GM18502 (cell line): ENCODE data around the gene CLEC4F.
A peak's percentile ranks its signal among the peaks of the same experiment; 100 is the strongest.

Experiments
- ATAC-seq: cut with Tn5 transposase; IDR thresholded peaks from one replicate; pipeline ENCODE4 v1.9.1; 2021; ENCODE audit warnings: mild to moderate bottlenecking; ENCODE audit not compliant: unreplicated experiment, poor library complexity

The CLEC4F gene

GRCh38 chr2:70789304-70790135 is 30.9 kb downstream of the CLEC4F start:
- no peak for ATAC-seq

DNA sequence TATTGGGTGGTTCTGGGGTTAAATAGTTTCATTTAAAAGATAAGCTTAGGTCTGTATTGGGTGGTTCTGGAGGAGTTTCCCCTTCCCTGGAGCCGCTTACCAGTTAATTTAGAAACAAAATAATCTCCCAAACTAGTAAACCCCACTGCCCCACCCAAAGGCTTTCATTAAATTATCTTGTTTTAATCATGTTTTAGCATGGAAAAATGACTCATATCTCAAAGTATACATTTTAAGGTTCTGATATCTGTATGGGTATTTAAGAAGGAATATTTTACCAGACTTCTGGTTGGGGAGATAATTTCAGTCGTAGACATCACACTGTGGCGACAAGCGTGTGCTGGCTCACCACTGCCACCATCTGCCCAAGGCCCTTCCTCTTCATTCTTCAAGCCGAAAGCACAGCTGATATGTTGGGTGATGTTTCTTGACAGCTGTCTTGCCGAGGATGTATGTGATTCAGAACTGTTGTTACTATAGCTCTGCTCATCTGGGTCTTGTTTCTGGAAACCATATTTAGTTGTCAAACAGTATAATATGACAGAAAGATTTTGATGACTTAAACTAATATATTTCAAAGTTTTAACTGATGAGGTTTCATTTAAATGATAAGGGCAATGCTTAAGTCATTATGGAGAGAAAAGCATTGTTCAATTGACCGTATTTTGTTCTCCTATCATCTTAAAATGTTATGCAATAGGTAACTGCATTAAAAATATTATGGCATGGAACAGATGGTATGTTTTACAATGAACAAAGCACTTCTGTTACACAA is 35.1 kb downstream of the CLEC4F start:
- ATAC-seq = no peak

DNA sequence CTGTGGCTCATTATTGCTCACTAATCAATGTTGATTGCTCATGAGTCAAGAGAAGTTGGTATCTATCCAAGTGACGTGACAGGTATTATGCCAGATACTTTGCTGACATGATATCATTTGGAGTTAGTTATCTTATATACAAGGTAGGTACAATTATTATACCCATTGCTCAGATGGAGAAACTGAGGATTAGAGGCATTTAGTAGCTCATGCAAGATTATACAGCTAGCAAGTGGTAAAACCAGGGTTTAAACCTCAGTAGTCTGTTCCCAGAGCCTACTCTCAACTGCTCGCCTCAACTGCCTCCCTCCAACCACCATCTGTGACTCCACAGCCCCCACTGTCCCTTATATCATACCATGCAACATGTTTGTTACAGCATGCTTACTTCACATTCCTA is 36.1 kb downstream of the CLEC4F start:
- no peak for ATAC-seq

DNA sequence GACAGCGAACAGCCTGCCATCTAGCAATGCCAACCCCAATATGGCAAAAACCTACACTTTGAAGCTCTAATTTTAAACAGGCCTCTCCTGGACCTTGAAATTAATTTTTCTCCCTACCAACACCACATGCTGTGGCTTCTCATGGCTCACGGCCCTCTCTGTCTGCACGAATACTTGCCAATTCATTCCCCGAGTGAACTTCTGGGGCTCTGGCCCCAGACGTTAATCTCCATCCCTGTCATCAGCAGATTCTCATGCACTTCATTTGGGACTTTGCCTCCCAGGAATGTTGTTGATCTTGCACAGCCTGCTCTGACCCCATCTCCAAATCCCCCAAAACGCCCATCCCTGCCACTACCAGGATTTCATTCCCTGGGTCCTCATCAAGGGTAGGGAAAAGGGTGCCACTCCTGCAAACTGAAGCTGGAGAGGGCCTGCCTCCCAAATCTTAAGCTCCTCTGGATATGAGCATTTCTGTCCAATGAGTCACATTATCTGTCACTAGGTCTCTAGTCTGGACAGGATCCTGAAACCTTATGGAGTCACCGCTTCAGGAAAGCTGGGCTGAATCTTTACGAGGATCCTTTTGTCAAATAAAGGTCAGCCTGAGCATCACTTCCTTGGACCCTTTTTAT is 40.4 kb downstream of the CLEC4F start:
- no peak for ATAC-seq

DNA sequence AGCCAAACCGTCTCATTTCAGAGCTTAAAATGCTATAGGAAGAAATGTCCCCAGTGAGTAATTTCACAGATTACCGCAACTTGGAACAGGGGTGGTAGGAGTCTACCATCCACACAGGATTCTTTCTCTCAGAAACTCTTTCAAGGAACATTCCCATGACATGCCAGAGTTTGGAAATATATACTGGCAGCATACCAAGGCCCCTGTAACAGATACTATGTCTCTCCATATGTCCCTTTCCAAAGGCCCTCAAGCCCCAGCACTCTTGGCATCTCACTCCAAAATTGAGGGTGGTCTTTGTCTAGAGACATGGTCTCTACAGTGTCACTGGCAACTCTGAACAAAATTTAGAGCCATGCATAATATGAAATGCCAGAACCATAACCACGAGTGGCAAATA is 40.9 kb downstream of the CLEC4F start:
- no peak for ATAC-seq

DNA sequence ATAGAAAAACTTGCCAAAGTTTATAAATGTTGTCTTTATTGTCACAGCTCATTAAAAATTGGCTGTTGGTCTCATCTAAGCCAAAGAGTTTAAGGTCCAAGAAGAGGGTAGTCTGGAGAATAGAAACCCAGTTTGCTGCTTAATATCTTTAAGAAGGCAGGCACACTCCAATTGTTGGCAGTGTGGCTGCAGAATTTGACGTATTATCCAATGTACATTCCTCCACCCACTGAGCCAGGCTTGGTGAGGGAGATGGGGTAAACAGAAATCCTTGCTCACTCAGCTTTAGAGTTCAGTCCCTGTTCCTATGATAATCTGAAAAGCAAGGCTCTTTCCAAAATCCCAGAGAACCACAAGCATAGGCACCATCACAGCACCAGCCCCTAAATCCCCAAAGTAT is 41.7 kb downstream of the CLEC4F start:
- no peak for ATAC-seq

- ATAC-seq = no peak
Measured at GRCh38 chr2:70777450-70777849, 42.9 kb downstream of the CLEC4F start.

GRCh38 chr2:70776266-70776665 is 44.1 kb downstream of the CLEC4F start:
- no peak for ATAC-seq

DNA sequence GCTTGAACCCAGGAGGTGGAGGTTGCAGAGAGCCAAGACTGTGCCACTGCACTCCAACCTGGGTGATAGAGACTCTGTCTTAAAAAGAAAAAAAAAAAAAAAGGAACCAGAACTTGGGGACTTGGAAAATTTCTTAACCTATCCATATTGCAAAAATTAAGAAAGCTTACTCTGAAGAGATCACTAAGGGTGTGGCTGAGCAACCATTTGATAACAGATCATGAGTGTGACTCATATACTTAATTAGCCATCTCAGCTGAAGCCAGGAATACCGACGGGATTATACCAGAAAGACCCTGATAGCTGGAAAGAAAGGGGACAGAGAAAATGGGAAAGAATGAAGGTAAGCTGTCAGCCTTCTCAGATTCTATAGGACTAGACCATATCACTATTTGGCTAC is 45.3 kb downstream of the CLEC4F start:
- ATAC-seq = no peak

GRCh38 chr2:70772486-70773155 is 47.8 kb downstream of the CLEC4F start:
- no peak for ATAC-seq

- ATAC-seq = peak; percentile 71
Measured at GRCh38 chr2:70771446-70771845, 49.0 kb downstream of the CLEC4F start.

DNA sequence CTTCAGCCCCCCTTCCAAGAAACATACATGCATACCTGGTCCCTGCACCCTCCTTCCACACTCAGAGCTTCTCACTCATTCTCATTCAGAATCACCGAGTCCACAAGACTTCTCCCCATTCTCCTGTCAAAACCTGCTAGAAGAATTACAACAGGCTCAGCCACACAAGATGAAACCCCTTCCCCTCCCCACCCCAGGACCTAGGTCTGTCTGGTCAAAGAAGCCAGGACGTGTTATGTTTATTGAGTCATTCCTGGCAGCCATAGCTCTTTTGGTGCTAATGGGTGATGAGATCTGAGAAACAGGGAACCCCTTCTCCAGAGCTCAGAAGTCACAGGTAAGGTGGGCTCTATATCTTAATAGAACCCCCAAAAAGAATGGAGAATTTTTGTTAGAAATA is 50.9 kb downstream of the CLEC4F start:
- ATAC-seq = no peak

DNA sequence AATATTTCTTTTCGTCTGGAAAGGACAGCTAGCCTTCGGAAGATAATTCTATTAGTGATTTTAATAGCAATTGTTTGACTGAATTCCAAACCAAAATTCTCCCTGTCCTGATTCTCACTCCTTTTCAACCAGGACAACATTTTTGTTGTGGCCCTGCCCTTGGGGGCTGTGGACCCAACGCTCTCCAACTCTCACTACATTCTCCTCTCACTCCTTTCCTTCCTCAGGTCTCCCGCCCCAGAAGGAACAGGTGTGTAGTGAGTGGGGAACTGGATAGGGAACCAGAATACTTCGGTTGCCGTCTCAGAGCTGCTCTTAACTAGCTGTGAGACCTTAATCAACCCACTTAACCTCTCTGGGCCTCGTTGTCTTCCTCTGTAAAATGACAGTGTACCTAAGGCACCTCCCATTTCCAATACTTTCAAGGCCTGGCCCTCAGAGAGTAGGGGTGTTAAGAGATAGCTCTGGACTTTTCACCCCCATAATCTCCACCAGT is 51.8 kb downstream of the CLEC4F start:
- no peak for ATAC-seq

- ATAC-seq = no peak
Measured at GRCh38 chr2:70767699-70768589, 52.5 kb downstream of the CLEC4F start, which contains the start of gene ADD2. TSS of gene ADD2 (minus strand) at chr2:70768200. CDS start at chr2:70706408, 61,792 bp downstream.

- ATAC-seq = no peak
Measured at GRCh38 chr2:70767079-70767698, 53.2 kb downstream of the CLEC4F start.

DNA sequence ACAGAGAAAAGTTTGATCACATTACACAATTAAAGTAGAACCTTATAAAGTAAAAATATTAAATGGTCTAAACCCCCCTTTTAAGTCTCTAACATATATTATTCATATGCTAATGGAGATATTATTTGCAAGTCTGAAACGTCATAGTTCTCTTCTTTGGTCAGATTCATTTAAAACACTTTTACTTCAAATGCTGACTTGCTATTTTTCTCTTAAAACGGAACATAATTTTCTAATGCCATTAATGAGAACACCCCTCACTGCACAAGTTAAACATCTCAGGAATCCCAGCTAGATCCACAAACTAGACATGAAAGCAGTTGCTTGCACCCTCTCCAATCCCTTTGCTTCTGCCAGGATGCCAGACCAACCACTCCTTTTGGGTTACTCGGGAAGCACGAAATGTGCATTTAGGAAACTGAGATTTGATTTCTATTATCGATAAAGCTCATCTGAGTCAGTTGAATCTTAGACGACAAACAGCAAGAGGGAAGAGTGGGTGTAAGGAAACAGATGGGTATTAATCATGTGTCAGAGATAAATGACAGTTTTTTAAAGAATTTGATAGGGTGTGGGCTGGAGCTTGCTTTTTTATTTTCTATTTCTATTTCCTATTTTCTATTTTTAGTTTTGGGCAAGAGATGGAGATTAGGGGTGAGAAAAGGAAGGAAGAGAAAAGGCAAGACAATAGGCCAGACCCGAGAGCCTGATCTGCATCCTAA is 53.9 kb downstream of the CLEC4F start:
- no peak for ATAC-seq

GRCh38 chr2:70765507-70765906 is 54.9 kb downstream of the CLEC4F start:
- no peak for ATAC-seq

DNA sequence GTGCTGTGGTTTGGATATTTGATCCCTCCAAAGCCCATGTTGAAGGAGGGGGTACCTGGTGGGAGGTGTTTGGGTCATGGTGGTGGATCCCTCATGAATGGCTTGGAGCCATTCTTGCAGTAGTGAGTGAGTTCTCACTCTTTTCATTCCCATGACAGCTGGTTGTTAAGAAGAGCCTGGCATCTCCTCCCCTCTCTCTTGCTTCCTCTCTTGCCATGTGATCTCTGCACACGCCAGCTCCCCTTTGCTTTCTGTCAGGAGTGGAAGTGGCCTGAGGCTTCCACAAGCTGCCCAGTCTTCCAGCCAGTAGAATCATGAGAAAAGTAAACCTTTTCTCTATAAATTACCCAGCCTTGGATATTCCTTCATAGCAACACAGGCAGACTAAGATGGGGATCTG is 61.0 kb downstream of the CLEC4F start:
- no peak for ATAC-seq
